Measurements from ENCODE around the gene CPVL. TPM values are rescaled to one million over a fixed set of nuclear protein-coding genes. Genes with fewer than 3 reads are reported as not detected.
A peak's percentile ranks its signal among the peaks of the same experiment; 100 is the strongest.

CPVL gene
- total RNA-seq, 1 donor from 2014 or later = 86.3 TPM

GRCh38 chr7:29043576-29043975 lies 102.8 kb downstream of the CPVL start:
- no peak for TF ChIP-seq CTCF (IDR thresholded peaks at IDR 0.05; ENCODE audit: borderline replicate concordance)
- no peaks in the 10 kb centered on the region for H3K27me3 ChIP-seq (ENCODE audit: low read depth)
- H3K36me3 ChIP-seq = no peaks in the 10 kb centered on the region
- H3K9me3 ChIP-seq (replicated peaks) = no peaks in the 10 kb centered on the region
- no peak overlapping the region for H3K27ac ChIP-seq (replicated peaks)
- intact Hi-C loops (cut with micrococcal nuclease) = no loop called here
- peaks cover 41% of the 10 kb centered on the region for H3K4me1 ChIP-seq
- DNase-seq = no peak
- no peak overlapping the region for H3K4me3 ChIP-seq

- no peak for TF ChIP-seq CTCF (IDR thresholded peaks at IDR 0.05; ENCODE audit: borderline replicate concordance)
- H3K27ac ChIP-seq (replicated peaks) = no peak overlapping the region
- intact Hi-C loops (cut with micrococcal nuclease) = no loop called here
Measured at GRCh38 chr7:29042824-29043231, 103.5 kb downstream of the CPVL start.

GRCh38 chr7:29041991-29042390 lies 104.3 kb downstream of the CPVL start:
- Histone ChIP-seq H3K4me1 (peaks cover 48% of the 10 kb centered on the region), H3K27me3 (ENCODE audit: low read depth) (no peaks in the 10 kb centered on the region), H3K36me3 (no peaks in the 10 kb centered on the region), H3K9me3 (replicated peaks) (no peaks in the 10 kb centered on the region), H3K4me3 (no peak overlapping the region), H3K27ac (replicated peaks) (no peak overlapping the region)
- TF ChIP-seq CTCF (IDR thresholded peaks at IDR 0.05; ENCODE audit: borderline replicate concordance) = no peak
- no peak for DNase-seq
- intact Hi-C loops (cut with micrococcal nuclease) = no loop called here

More at GRCh38 chr7:29042824-29043231, 103.5 kb downstream of the CPVL start:
- Histone ChIP-seq H3K9me3 (replicated peaks) (no peaks in the 10 kb centered on the region), H3K27me3 (ENCODE audit: low read depth) (no peaks in the 10 kb centered on the region), H3K4me1 (peaks cover 48% of the 10 kb centered on the region), H3K4me3 (no peak overlapping the region), H3K36me3 (no peaks in the 10 kb centered on the region)
- no peak for DNase-seq

DNA sequence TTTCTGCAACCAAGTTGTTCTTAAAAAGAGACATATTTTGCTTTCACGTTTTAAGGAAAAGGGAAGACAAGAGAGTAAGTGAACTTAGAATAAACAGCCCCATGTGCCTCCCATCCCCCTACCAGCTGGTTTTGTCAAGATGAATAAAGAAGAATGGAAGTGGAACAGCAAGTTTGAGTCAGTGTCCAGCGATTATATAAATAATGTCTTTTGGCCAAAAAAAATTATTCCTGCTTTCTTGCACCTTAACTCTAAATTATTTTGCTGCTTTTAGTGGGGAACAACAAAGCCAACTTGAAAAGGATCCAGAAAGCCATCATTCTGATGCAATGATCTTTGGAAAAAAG lies 105.8 kb downstream of the CPVL start:
- TF ChIP-seq CTCF (IDR thresholded peaks at IDR 0.05; ENCODE audit: borderline replicate concordance) = no peak
- peak overlapping the region; percentile 43 for H3K27ac ChIP-seq (replicated peaks)
- intact Hi-C loops (cut with micrococcal nuclease) = no loop called here

DNA sequence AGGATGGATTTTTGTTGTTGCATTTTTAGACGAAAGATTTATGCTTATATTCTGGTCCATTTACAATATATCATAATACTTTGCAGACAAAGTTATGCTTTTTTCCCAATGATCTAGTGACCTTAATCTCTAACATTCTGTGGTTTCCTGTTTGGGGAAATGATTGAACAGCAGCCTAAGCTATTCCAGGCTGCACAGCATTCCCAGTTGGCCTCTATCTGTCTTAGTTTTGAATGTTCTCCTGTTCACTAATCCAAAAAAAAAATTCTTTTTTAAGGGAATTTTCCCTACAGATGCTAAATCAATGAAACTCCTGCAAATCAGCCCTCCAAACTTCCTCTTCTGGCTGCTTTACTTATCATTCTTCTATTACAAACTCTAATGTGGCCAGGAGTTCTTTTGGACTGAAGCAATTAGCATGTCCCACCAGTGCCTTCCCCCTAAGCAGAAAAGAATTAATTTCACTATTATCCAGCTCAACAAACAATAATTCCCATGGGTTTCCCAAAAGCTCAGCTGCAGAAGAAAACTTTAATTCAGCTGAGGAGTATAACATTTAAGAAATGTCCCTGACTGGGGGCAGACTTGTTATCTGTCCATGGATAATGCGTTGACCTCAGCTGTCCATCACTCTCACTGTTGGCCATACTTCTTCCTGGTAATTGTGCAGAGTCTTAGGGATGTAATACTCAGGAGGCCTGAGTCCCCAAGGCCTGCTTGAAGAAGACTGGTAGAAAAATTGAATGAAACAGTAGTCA lies 106.3 kb downstream of the CPVL start:
- no peak for TF ChIP-seq CTCF (IDR thresholded peaks at IDR 0.05; ENCODE audit: borderline replicate concordance)

More for the DNA sequence above, 105.8 kb downstream of the CPVL start:
- DNase-seq = no peak
- Histone ChIP-seq H3K36me3 (no peaks in the 10 kb centered on the region), H3K4me1 (peaks cover 51% of the 10 kb centered on the region), H3K9me3 (replicated peaks) (no peaks in the 10 kb centered on the region), H3K4me3 (no peak overlapping the region), H3K27me3 (ENCODE audit: low read depth) (no peaks in the 10 kb centered on the region)

More for the DNA sequence above, 106.3 kb downstream of the CPVL start:
- intact Hi-C loops (cut with micrococcal nuclease) = no loop called here
- Histone ChIP-seq H3K9me3 (replicated peaks) (no peaks in the 10 kb centered on the region), H3K27ac (replicated peaks) (peak overlapping the region; percentile 43), H3K27me3 (ENCODE audit: low read depth) (no peaks in the 10 kb centered on the region), H3K36me3 (no peaks in the 10 kb centered on the region), H3K4me3 (no peak overlapping the region), H3K4me1 (peaks cover 57% of the 10 kb centered on the region)
- DNase-seq = no peak
